Small intestine (tissue), 7 donors: ENCODE results near the gene PLEKHG1. TPM values are rescaled to one million over a fixed set of nuclear protein-coding genes. Genes with fewer than 3 reads are reported as not detected.

Experiments
- DNase-seq, 2 donors: peaks; one replicate each; pipeline versions ENCODE4 v3.0.0 to v3.0.0-alpha.2; 2013
- FAIRE-seq: peaks from 2 replicates; lab custom pipeline; 2012; peaks lifted over from hg19 to GRCh38; lab: Jason Lieb, UNC
- H3K27ac ChIP-seq, 3 donors: one replicate each; pipeline ENCODE4 v1.5.1; 2013; ENCODE audit warnings: low read length in 2 of 3, mild to moderate bottlenecking in 2 of 3, control low read depth in 1 of 3, inconsistent platforms in 1 of 3, low read depth in 1 of 3, moderate library complexity in 1 of 3
- H3K27me3 ChIP-seq, 3 donors: one replicate each; pipeline ENCODE4 v1.6.1; 2013; ENCODE audit warnings: low read length in 3 of 3, inconsistent platforms in 1 of 3; ENCODE audit not compliant: control insufficient read depth in 3 of 3, insufficient read depth in 3 of 3
- H3K36me3 ChIP-seq, 3 donors: one replicate each; pipeline ENCODE4 v1.6.1; 2013; ENCODE audit warnings: low read length in 3 of 3, inconsistent platforms in 1 of 3, low read depth in 1 of 3, mild to moderate bottlenecking in 1 of 3, moderate library complexity in 1 of 3; ENCODE audit not compliant: control insufficient read depth in 3 of 3, insufficient read depth in 2 of 3
- H3K4me1 ChIP-seq, 3 donors: one replicate each; pipeline ENCODE4 v1.6.1; 2013; ENCODE audit warnings: low read length in 2 of 3, inconsistent platforms in 1 of 3, low read depth in 1 of 3, mild to moderate bottlenecking in 1 of 3, moderate library complexity in 1 of 3; ENCODE audit not compliant: control insufficient read depth in 3 of 3, insufficient read depth in 2 of 3
- H3K4me3 ChIP-seq, 3 donors: one replicate each; pipeline ENCODE4 v1.5.1; 2013; ENCODE audit warnings: low read length in 3 of 3, control low read depth in 1 of 3, inconsistent platforms in 1 of 3, low read depth in 1 of 3, mild to moderate bottlenecking in 1 of 3, moderate library complexity in 1 of 3
- H3K9me3 ChIP-seq, 2 donors: one replicate each; pipeline ENCODE4 v1.6.1; 2013; ENCODE audit warnings: low read depth in 1 of 2, low read length in 1 of 2; ENCODE audit not compliant: control insufficient read depth in 2 of 2, insufficient read depth in 1 of 2
- WGBS, 3 donors: extraction: QIAGEN DNeasy Blood & Tissue Kit; methylation state at CpG; one replicate each; pipeline ENCODE4 v1.1.7; 2013; 5-methylcytosine and 5-hydroxymethylcytosine counted together
- polyA plus RNA-seq, 4 donors: library from polyadenylated mRNA; stranded (reverse) in 3 of 4; unstranded in 1 of 4; fragments of 200-250 nt in 3 of 4; fragments of 120-200 nt in 1 of 4; gene quantifications; one replicate each; pipeline versions ENCODE4 v1.2.1 to v1.2.3, GENCODE V29; 2013
- donor health status: healthy with polysubstance abuse.
- donor health status: control.
- donor health status: control.
- donor health status: Bipolar disorder and iron deficiency.
- donor health status: healthy.

The PLEKHG1 gene
- polyA plus RNA-seq, 4 donors, result 3.0 to 7.0 (median 5.9) TPM

DNA sequence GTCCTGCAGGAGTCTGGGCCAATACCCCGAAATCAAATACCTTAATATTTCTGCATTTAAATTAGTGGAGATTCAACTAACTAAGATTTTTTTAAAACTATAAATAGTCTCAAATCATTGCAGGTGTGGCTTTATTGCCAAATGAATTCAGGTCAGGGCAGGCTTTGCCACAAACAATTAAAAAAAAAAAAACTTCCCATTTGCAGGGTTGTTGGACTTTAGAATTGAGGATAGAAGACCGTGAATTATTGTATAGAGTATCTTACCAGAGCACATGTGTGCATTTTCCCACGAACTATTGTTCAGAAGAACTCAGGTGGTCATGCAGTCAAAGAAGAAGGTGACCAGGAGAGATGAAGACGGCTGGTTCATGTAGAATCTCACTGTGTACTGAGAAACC is 6.6 kb upstream of the PLEKHG1 start:
- no peak overlapping the region for H3K27ac ChIP-seq
- FAIRE-seq (peak; percentile 26), DNase-seq (peak; percentile 39 to 88)
- H3K36me3 ChIP-seq, result no peaks in the 10 kb centered on the region
- peaks cover 0 to 16% (median 0%) of the 10 kb centered on the region in 3 donors for H3K27me3 ChIP-seq
- H3K4me3 ChIP-seq, result no peak overlapping the region
- WGBS, 3 donors, result 18 to 68% (median 43%) methylated on average over 4 of the region's 4 CpGs
- no peaks in the 10 kb centered on the region for H3K9me3 ChIP-seq
- H3K4me1 ChIP-seq, result peaks cover 0 to 34% (median 9%) of the 10 kb centered on the region in 3 donors

DNA sequence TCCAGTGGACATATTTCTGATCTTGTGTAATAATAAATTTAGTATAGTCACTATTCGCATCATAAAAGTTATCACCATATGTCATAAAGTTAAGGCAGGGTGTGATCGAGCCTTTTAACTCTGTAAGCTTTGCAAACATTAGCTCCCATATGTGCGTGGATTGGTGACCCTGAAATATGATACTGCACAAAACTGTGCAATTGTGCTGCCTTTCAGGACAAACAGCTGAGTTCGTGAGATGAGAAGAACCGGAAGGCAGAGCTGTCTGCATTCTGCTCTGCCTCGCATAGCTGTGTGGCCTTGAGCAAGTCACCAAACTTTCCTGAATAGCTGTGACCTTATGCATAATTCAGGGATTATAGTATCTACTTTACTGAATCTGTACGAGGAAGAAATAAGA is 3.2 kb upstream of the PLEKHG1 start:
- no peaks in the 10 kb centered on the region for H3K36me3 ChIP-seq
- no peak overlapping the region for H3K4me3 ChIP-seq
- peak; percentile 59 to 91 for DNase-seq
- peaks cover 0 to 29% (median 0%) of the 10 kb centered on the region in 3 donors for H3K27me3 ChIP-seq
- WGBS, 3 donors, result 17 to 67% (median 38%) methylated on average over 7 of the region's 7 CpGs
- no peak overlapping the region for H3K27ac ChIP-seq
- peaks cover 0 to 48% (median 13%) of the 10 kb centered on the region in 3 donors for H3K4me1 ChIP-seq
- peak; percentile 5 for FAIRE-seq
- no peaks in the 10 kb centered on the region for H3K9me3 ChIP-seq

DNA sequence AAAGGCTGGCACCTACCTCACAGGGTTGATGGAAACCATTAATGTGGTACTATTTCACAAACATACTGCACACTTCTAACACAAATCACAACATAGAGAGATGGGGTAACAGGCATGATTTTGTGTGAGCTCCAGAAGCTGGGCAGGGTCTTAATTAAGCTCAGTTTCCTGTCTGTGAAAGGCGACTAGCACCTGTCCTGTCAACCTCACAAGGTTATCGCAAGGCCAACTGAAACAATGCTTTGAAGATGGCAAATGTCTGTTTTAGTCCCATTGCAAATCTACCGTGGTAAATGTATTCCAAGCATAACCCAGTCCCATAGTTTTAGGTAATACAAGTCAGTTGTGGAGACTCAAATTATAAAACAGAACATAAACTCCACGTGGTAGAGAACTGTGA is 1.3 kb upstream of the PLEKHG1 start:
- DNase-seq (no peak), FAIRE-seq (no peak)
- no peak overlapping the region for H3K4me3 ChIP-seq
- H3K4me1 ChIP-seq, result peaks cover 0 to 29% (median 12%) of the 10 kb centered on the region in 3 donors
- H3K9me3 ChIP-seq, result no peaks in the 10 kb centered on the region
- peaks cover 0 to 38% (median 0%) of the 10 kb centered on the region in 3 donors for H3K27me3 ChIP-seq
- H3K36me3 ChIP-seq, result no peaks in the 10 kb centered on the region
- H3K27ac ChIP-seq, result no peak overlapping the region
- WGBS, 3 donors, result 41 to 76% (median 52%) methylated on average over 4 of the region's 4 CpGs

DNA sequence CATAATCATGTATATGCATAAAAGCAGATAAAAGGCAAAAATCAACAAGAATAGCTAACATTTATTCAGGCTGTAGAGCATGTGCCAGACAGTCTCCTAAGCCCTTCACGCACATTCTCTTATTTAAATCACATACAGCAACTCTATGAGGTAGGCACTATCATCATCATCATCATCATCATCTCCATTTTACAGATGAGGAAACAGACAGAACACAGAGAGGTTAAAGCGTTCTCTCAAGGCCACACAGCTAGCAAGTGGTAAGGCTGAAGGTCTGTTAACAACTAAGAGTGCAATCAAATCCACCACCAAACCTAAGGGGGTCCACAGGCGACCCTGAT is 857 bp upstream of the PLEKHG1 start:
- WGBS, 3 donors, result 22 to 52% (median 31%) methylated on average over 3 of the region's 3 CpGs
- no peak for DNase-seq

DNA sequence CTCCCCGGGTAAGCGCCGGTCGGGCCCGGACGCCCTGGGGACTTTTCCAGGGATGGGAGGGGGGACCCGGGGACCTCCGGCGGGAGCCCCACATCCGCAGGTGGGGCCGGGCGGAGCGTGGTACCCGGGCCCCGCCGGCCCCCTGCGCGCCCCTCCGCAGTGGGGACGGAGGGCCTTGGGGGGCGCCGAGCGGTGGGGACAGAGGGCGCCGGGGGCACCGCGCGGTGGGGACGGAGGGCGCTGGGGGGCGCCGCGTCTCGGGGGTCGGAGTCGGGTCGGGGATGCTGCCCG is 270 bp downstream of the PLEKHG1 start:
- peaks cover 0 to 27% (median 12%) of the 10 kb centered on the region in 3 donors for H3K4me1 ChIP-seq
- peaks cover 0 to 42% (median 0%) of the 10 kb centered on the region in 3 donors for H3K27me3 ChIP-seq
- peak overlapping the region; percentile 52 to 84 (median 82) for H3K4me3 ChIP-seq
- FAIRE-seq (no peak), DNase-seq (no peak)
- no peaks in the 10 kb centered on the region for H3K36me3 ChIP-seq
- no peaks in the 10 kb centered on the region for H3K9me3 ChIP-seq
- H3K27ac ChIP-seq, result peak overlapping the region; percentile 60 to 94 (median 92)
- WGBS, 3 donors, result 1 to 2% (median 1%) methylated on average over 17 to 38 of the region's 38 CpGs

More for the DNA sequence above, 857 bp upstream of the PLEKHG1 start:
- Histone ChIP-seq H3K27ac (peak overlapping the region in 1 of 3 donors; percentile 92), H3K4me3 (no peak overlapping the region), H3K9me3 (no peaks in the 10 kb centered on the region), H3K27me3 (peaks cover 0 to 38% (median 0%) of the 10 kb centered on the region in 3 donors), H3K4me1 (peaks cover 0 to 27% (median 12%) of the 10 kb centered on the region in 3 donors), H3K36me3 (no peaks in the 10 kb centered on the region)
- FAIRE-seq, result no peak

DNA sequence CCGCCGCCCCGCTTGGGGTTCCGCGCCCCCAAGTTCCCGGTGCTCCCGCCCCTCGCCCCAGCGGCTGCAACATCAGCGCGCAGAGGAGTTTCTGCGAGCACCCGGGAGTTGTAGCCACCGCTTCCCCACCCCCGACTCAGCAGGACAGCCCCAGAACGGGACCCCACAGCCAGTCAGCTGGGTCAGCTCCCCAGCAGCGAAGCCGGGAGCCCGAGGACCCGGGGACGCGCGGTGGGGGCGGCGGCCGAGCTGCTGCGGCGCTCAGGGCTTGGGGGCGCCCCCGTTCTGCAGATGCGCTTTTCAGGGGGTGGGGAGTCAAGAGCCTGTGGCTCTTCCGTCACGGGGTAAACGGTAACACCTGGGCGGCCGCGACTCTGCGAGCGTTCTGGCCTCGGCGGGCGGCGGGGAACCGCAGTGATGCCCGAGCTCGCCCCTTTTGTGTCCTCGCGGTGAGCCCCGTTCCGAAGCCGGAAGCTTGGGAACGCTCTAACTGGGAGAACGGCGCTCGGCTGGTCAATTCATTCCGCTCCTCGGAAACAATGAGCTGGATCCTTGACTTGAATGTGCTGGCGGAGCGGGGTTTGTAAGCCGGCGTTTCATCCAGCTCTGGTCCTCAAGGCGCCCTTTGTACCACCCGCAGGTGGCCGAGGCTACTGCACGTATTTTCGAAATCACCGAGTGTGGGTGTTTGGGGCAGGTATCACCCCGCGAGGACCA is 774 bp downstream of the PLEKHG1 start:
- no peaks in the 10 kb centered on the region for H3K36me3 ChIP-seq
- peak overlapping the region; percentile 60 to 94 (median 92) for H3K27ac ChIP-seq
- peaks cover 0 to 42% (median 0%) of the 10 kb centered on the region in 3 donors for H3K27me3 ChIP-seq
- 0 to 1% (median 0%) methylated on average over 54 to 69 of the region's 69 CpGs for WGBS, 3 donors
- H3K9me3 ChIP-seq, result no peaks in the 10 kb centered on the region
- FAIRE-seq (no peak), DNase-seq (peak; percentile 79 to 86)
- peak overlapping the region; percentile 52 to 84 (median 82) for H3K4me3 ChIP-seq
- peaks cover 0 to 27% (median 12%) of the 10 kb centered on the region in 3 donors for H3K4me1 ChIP-seq

DNA sequence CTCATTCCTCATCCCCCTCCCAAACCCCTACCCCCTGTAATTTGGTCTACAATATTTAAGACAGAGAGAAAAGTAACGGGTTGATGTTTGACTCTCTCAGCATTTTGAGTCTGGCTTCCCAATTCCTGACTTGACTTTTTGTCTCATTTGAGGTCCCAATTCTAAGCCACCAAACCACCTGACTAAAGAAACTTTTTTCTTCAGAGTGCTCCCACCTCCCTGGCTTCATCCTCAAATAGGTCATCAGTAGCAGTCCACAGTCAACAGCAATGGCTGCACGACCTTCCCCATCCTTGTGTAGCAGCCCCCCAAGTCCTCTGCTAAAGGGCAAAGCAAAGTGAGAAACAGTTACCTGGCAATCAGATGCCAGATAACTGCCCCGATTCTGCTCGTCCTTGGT is 1.8 kb downstream of the PLEKHG1 start:
- H3K36me3 ChIP-seq, result no peaks in the 10 kb centered on the region
- peaks cover 0 to 38% (median 0%) of the 10 kb centered on the region in 3 donors for H3K27me3 ChIP-seq
- H3K4me1 ChIP-seq, result peaks cover 0 to 25% (median 12%) of the 10 kb centered on the region in 3 donors
- no peaks in the 10 kb centered on the region for H3K9me3 ChIP-seq
- peak overlapping the region in 1 of 3 donors; percentile 82 for H3K4me3 ChIP-seq
- DNase-seq (no peak), FAIRE-seq (no peak)
- H3K27ac ChIP-seq, result peak overlapping the region in 1 of 3 donors; percentile 24
- 69 to 77% (median 71%) methylated on average over 4 of the region's 4 CpGs for WGBS, 3 donors

DNA sequence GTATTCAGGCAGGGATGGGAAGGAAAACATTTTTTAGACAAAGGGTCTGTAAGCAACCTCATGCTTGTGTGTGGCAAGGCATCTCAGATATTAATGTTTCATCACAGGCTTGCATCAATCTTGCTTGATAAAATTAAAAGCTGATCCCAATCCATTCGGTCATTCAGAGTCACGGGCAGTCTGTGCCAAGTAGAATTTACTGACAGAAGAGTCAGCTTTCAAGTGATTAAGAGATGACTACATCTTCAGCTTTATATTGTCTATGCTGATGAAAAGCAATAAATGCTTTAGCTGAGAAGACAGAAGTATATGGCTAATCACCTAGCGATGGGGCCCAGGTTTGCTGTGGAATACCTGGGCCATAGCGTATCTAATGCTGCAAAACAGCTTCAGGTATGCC is 3.5 kb downstream of the PLEKHG1 start:
- DNase-seq, result no peak
- WGBS, 3 donors, result 91 to 94% (median 94%) methylated on average over 4 of the region's 4 CpGs
- FAIRE-seq, result no peak
- H3K36me3 ChIP-seq, result no peaks in the 10 kb centered on the region
- no peaks in the 10 kb centered on the region for H3K9me3 ChIP-seq
- peaks cover 0 to 25% (median 0%) of the 10 kb centered on the region in 3 donors for H3K27me3 ChIP-seq
- H3K27ac ChIP-seq, result no peak overlapping the region
- H3K4me1 ChIP-seq, result peaks cover 0 to 19% (median 5%) of the 10 kb centered on the region in 3 donors
- no peak overlapping the region for H3K4me3 ChIP-seq
